ENCODE data around the gene MPI.
"Not testable (repeated sequence)": the region's sequence is repeated elsewhere in the genome, so short reads cannot be mapped to it uniquely, and the experiment has no call there.

Gene MPI

GRCh38 chr15:74928771-74929198 is 38.9 kb downstream of the MPI start:
- in situ Hi-C loops (cut with MboI; ENCODE audit: low sequenced_read_pairs) = no loop called here

GRCh38 chr15:74933573-74933972 is 43.7 kb downstream of the MPI start:
- in situ Hi-C loops (cut with MboI; ENCODE audit: low sequenced_read_pairs) = no loop called here

GRCh38 chr15:74935193-74935592 is 45.4 kb downstream of the MPI start:
- in situ Hi-C loops (cut with MboI; ENCODE audit: low sequenced_read_pairs) = not testable (repeated sequence)

- in situ Hi-C loops (cut with MboI; ENCODE audit: low sequenced_read_pairs) = no loop called here
These were observed 47.4 kb downstream of the MPI start for GRCh38 chr15:74937272-74937589.

- in situ Hi-C loops (cut with MboI; ENCODE audit: low sequenced_read_pairs) = no loop called here
These were observed 47.9 kb downstream of the MPI start, which contains the start of gene COX5A for GRCh38 chr15:74937590-74938371. TSS of gene COX5A (minus strand) at chr15:74938073. CDS start at chr15:74938014, 59 bp downstream.

GRCh38 chr15:74950078-74950908 is 60.5 kb downstream of the MPI start:
- in situ Hi-C loops (cut with MboI; ENCODE audit: low sequenced_read_pairs) = loop anchor here (25.0 kb wide), 1 partner anchor 563 kb away; no protein-coding TSS in a partner anchor

GRCh38 chr15:74951006-74951405 is 61.2 kb downstream of the MPI start:
- in situ Hi-C loops (cut with MboI; ENCODE audit: low sequenced_read_pairs) = loop anchor here (25.0 kb wide), 1 partner anchor 564 kb away; no protein-coding TSS in a partner anchor
